Esophagus squamous epithelium (tissue), 5 donors: ENCODE data around the gene LNP1. TPM values are rescaled to one million over a fixed set of nuclear protein-coding genes. Genes with fewer than 3 reads are reported as not detected.
"Not testable (repeated sequence)": the region's sequence is repeated elsewhere in the genome, so short reads cannot be mapped to it uniquely, and the experiment has no call there.

Experiments
- DNase-seq: peaks from one replicate; lab custom pipeline; 2025; lab: John Stamatoyannopoulos, UW
- H3K27ac ChIP-seq, 4 donors: fragments of 200-600 bp; sonication (generic); one replicate each; pipeline ENCODE4 v1.5.1; 2016 to 2019; ENCODE audit warnings: mild to moderate bottlenecking in 1 of 4
- H3K27me3 ChIP-seq, 4 donors: fragments of 200-600 bp; sonication (generic); 1 replicate in 3 of 4; 2 replicates in 1 of 4; pipeline versions ENCODE4 v1.5.1 to v1.6.0; 2017 to 2021; ENCODE audit warnings: antibody characterized with exemption in 1 of 4
- H3K36me3 ChIP-seq, 3 donors: fragments of 200-600 bp; sonication (generic); one replicate each; pipeline ENCODE4 v1.5.1; 2016 to 2019
- H3K4me1 ChIP-seq, 3 donors: fragments of 200-600 bp; sonication (generic); one replicate each; pipeline ENCODE4 v1.5.1; 2017 to 2019
- H3K4me3 ChIP-seq, 4 donors: fragments of 200-600 bp; sonication (generic); 1 replicate in 3 of 4; 2 replicates in 1 of 4; pipeline ENCODE4 v1.5.1; 2016 to 2019; ENCODE audit warnings: mild to moderate bottlenecking in 2 of 4, moderate library complexity in 1 of 4
- H3K9me3 ChIP-seq, 3 donors: fragments of 200-600 bp; sonication (generic); one replicate each; pipeline ENCODE4 v1.5.1; 2016 to 2019
- CTCF ChIP-seq, 6 experiments: fragments of 450-650 bp in 4 of 6; fragments of 200-600 bp in 2 of 6; sonication (generic) in 2 of 6; IDR thresholded peaks; one replicate each; pipeline ENCODE4 v1.5.1; 2016 to 2019; ENCODE audit warnings: antibody characterized with exemption in 6 of 6, mild to moderate bottlenecking in 4 of 6, moderate library complexity in 4 of 6
- POLR2A ChIP-seq, 4 donors: fragments of 450-650 bp; IDR thresholded peaks; one replicate each; pipeline ENCODE4 v1.6.1; 2017; ENCODE audit warnings: antibody characterized with exemption in 4 of 4, mild to moderate bottlenecking in 4 of 4, moderate library complexity in 3 of 4
- WGBS, 2 donors: methylation state at CpG; one replicate each; pipeline ENCODE4 v1.1.5; 2018; 5-methylcytosine and 5-hydroxymethylcytosine counted together
- intact Hi-C: fragments of 100-400 bp; cut with DNase I; formaldehyde crosslinking; loops from one replicate; pipeline ENCODE4 v1.15.0; 2022
- total RNA-seq, 4 donors: library from RNA; depleted of rRNA; stranded (reverse); fragments of >200 nt; gene quantifications; one replicate each; pipeline ENCODE4 v1.1.0, GENCODE V29; 2016
- donor health status: DM: yes; HTN: yes; CAD: no.

Gene LNP1
- total RNA-seq, 4 donors from 2014 or later: 0.31 to 1.5 (median 0.97) TPM

GRCh38 chr3:100470951-100471350 lies 69.6 kb downstream of the LNP1 start:
- Histone ChIP-seq H3K9me3 (peaks cover 0 to 5% (median 0%) of the 10 kb centered on the region in 3 donors), H3K4me1 (peaks cover 0 to 3% (median 0%) of the 10 kb centered on the region in 3 donors), H3K27ac (no peak overlapping the region), H3K36me3 (no peaks in the 10 kb centered on the region), H3K4me3 (no peak overlapping the region), H3K27me3 (no peaks in the 10 kb centered on the region)
- no peak for DNase-seq
- TF ChIP-seq CTCF (IDR thresholded peaks at IDR 0.05) (no peak), POLR2A (IDR thresholded peaks at IDR 0.05) (no peak)
- WGBS, 2 donors: 92 to 100% methylated on average over 1 of the region's 1 CpG
- intact Hi-C loops: no loop called here

GRCh38 chr3:100471444-100471843 lies 70.1 kb downstream of the LNP1 start:
- no peak overlapping the region for H3K27ac ChIP-seq
- H3K4me3 ChIP-seq: no peak overlapping the region
- H3K36me3 ChIP-seq: no peaks in the 10 kb centered on the region
- intact Hi-C loops: no loop called here
- H3K27me3 ChIP-seq: no peaks in the 10 kb centered on the region
- WGBS, 2 donors: 78 to 88% methylated on average over 2 of the region's 2 CpGs
- DNase-seq: no peak
- peaks cover 0 to under 1% (median 0%) of the 10 kb centered on the region in 3 donors for H3K4me1 ChIP-seq
- TF ChIP-seq CTCF (IDR thresholded peaks at IDR 0.05) (no peak), POLR2A (IDR thresholded peaks at IDR 0.05) (no peak)
- H3K9me3 ChIP-seq: peaks cover 0 to 5% (median 0%) of the 10 kb centered on the region in 3 donors

- intact Hi-C loops: not testable (repeated sequence)
Measured at GRCh38 chr3:100477851-100478360, 76.6 kb downstream of the LNP1 start.

GRCh38 chr3:100478521-100478920 lies 77.2 kb downstream of the LNP1 start:
- H3K27ac ChIP-seq, H3K4me3 ChIP-seq, H3K27me3 ChIP-seq, DNase-seq, H3K9me3 ChIP-seq, intact Hi-C loops, H3K36me3 ChIP-seq, H3K4me1 ChIP-seq: not testable (repeated sequence)
- WGBS, 2 donors: 67 to 90% methylated on average over 4 to 6 of the region's 25 CpGs

More at GRCh38 chr3:100477851-100478360, 76.6 kb downstream of the LNP1 start:
- not testable (repeated sequence) for DNase-seq, H3K27me3 ChIP-seq, H3K4me3 ChIP-seq, H3K9me3 ChIP-seq, H3K4me1 ChIP-seq, H3K27ac ChIP-seq, H3K36me3 ChIP-seq
- WGBS, 2 donors: no CpG with 5 or more reads among the region's 32 CpGs

- TF ChIP-seq POLR2A (IDR thresholded peaks at IDR 0.05): no peak
- no peak for TF ChIP-seq CTCF (IDR thresholded peaks at IDR 0.05)
- no peaks in the 10 kb centered on the region for H3K4me1 ChIP-seq
- DNase-seq: no peak
- H3K27me3 ChIP-seq: peaks cover 0 to 9% (median 0%) of the 10 kb centered on the region in 4 donors
- H3K36me3 ChIP-seq: no peaks in the 10 kb centered on the region
- WGBS, 2 donors: 69% methylated on average over 3 of the region's 5 CpGs; no CpG with 5 or more reads in 1 of the 2 donors
- intact Hi-C loops: no loop called here
- H3K9me3 ChIP-seq: no peaks in the 10 kb centered on the region
- H3K4me3 ChIP-seq: no peak overlapping the region
- H3K27ac ChIP-seq: no peak overlapping the region
Measured at GRCh38 chr3:100480081-100480480, 78.7 kb downstream of the LNP1 start.

- TF ChIP-seq CTCF (IDR thresholded peaks at IDR 0.05) (no peak), POLR2A (IDR thresholded peaks at IDR 0.05) (no peak)
- Histone ChIP-seq H3K4me1 (no peaks in the 10 kb centered on the region), H3K36me3 (no peaks in the 10 kb centered on the region), H3K4me3 (no peak overlapping the region), H3K27ac (no peak overlapping the region), H3K27me3 (peaks cover 0 to 9% (median 0%) of the 10 kb centered on the region in 4 donors), H3K9me3 (no peaks in the 10 kb centered on the region)
- intact Hi-C loops: no loop called here
- no peak for DNase-seq
- 45 to 74% methylated on average over 2 of the region's 2 CpGs for WGBS, 2 donors
Measured at GRCh38 chr3:100482176-100482575, 80.8 kb downstream of the LNP1 start.
